NCI-H1417 (cell line): ENCODE measurements around the gene OR2A12.
"Not testable (repeated sequence)": the region's sequence is repeated elsewhere in the genome, so short reads cannot be mapped to it uniquely, and the experiment has no call there.

ENCODE experiments used
- DNase-seq, 3 experiments: peaks; one replicate each; lab custom pipeline; 2025; lab: John Stamatoyannopoulos, UW

OR2A12 gene

GRCh38 chr7:144085978-144086377 lies at the start of gene OR2A12:
Gene OR2A12, plus strand, starts transcription at chr7:144086278. Its CDS starts 8,830 bp downstream, at chr7:144095108.
- no peak for DNase-seq

GRCh38 chr7:144036302-144036885 lies 49.7 kb upstream of the OR2A12 start:
- DNase-seq: no peak

- no peak for DNase-seq
Observed at GRCh38 chr7:144037414-144038035, 48.6 kb upstream of the OR2A12 start.

GRCh38 chr7:144038887-144039286 lies 47.2 kb upstream of the OR2A12 start:
- DNase-seq: no peak

GRCh38 chr7:144048648-144049047 lies 37.4 kb upstream of the OR2A12 start, which contains the start of gene OR2A5:
Gene OR2A5, plus strand, starts transcription at chr7:144048948. Its CDS starts 1,454 bp downstream, at chr7:144050402.
- DNase-seq: peak in 2 of 3 experiments; percentile 35 to 54

- DNase-seq: peak in 2 of 3 experiments; percentile 15 to 24
Observed at GRCh38 chr7:144049491-144049890, 36.6 kb upstream of the OR2A12 start.

GRCh38 chr7:144050093-144050492 lies 36.0 kb upstream of the OR2A12 start:
- DNase-seq: no peak

GRCh38 chr7:144050884-144051283 lies 35.2 kb upstream of the OR2A12 start:
- DNase-seq: not testable (repeated sequence)

- no peak for DNase-seq
Observed at GRCh38 chr7:144057954-144058353, 28.1 kb upstream of the OR2A12 start.

- DNase-seq: no peak
Observed at GRCh38 chr7:144063710-144064109, 22.4 kb upstream of the OR2A12 start.

GRCh38 chr7:144069511-144069910 lies 16.6 kb upstream of the OR2A12 start, which contains the start of gene OR2A25:
Gene OR2A25, plus strand, starts transcription at chr7:144069811. Its CDS starts 4,409 bp downstream, at chr7:144074220.
- DNase-seq: no peak

GRCh38 chr7:144069953-144070352 lies 16.1 kb upstream of the OR2A12 start:
- no peak for DNase-seq

GRCh38 chr7:144074374-144074773 lies 11.7 kb upstream of the OR2A12 start:
- no peak for DNase-seq

GRCh38 chr7:144086730-144087129 lies 652 bp downstream of the OR2A12 start:
- no peak for DNase-seq

GRCh38 chr7:144087230-144087629 lies 1.2 kb downstream of the OR2A12 start:
- DNase-seq: no peak

GRCh38 chr7:144090667-144091066 lies 4.6 kb downstream of the OR2A12 start:
- no peak for DNase-seq

- no peak for DNase-seq
Observed at GRCh38 chr7:144098776-144099175, 12.7 kb downstream of the OR2A12 start.

GRCh38 chr7:144100607-144101006 lies 14.5 kb downstream of the OR2A12 start:
- DNase-seq: no peak

- peak in 1 of 3 experiments; percentile 51 for DNase-seq
Observed at GRCh38 chr7:144102041-144102440, 16.0 kb downstream of the OR2A12 start.

- no peak for DNase-seq
Observed at GRCh38 chr7:144105211-144105610, 19.1 kb downstream of the OR2A12 start.

GRCh38 chr7:144109283-144109682 lies 23.2 kb downstream of the OR2A12 start, which contains the start of gene OR2A2:
Gene OR2A2, plus strand, starts transcription at chr7:144109583. Its CDS starts 0 bp downstream, at chr7:144109583.
- DNase-seq: no peak

GRCh38 chr7:144110272-144110671 lies 24.2 kb downstream of the OR2A12 start:
- DNase-seq: no peak

- no peak for DNase-seq
Observed at GRCh38 chr7:144113651-144114050, 27.6 kb downstream of the OR2A12 start.
